ENCODE data around the gene KCNK18.

DNA sequence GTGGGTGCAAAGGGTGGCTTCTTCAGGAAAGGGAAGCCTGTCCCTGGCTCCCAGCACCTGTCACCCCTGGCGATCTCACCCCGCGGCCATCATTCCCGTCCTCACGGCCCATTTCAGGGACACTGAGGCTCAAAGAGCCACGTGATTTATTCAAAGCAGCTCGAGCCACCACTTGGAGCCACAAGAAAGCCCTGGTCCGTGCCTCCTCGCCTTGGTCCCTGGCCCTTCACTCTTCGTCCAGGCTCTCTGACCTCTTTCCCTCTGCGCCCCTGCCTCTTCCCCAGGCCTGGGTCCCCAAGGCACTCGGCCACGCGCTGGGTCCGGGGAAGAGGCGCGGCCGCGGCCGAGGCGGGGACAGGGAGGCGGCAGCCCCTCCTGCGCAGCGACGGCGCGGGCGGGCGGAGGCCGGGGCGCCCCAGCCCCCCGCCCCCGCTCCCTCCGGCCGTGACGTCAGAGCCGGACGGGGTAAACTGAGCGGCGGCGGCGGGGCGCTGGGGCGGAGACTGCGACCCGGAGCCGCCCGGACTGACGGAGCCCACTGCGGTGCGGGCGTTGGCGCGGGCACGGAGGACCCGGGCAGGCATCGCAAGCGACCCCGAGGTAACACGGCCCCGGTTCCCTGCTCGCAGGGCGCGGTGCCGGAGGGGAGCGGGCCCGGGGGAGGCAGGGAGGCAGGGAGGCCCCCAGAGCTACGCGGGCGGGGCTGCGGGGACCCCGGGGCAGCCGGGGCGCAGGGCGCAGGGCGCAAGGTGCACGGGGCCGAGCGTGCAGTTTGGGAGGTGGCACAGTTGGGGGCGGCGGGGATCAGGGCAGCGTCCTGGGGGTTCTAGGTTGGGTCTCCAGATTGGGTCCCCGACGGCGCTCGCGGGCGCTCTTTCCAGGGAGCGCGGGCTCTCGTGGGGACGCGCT lies 43.6 kb downstream of the KCNK18 start, which contains the start of gene SLC18A2:
- TF ChIP-seq, protein P1, sequence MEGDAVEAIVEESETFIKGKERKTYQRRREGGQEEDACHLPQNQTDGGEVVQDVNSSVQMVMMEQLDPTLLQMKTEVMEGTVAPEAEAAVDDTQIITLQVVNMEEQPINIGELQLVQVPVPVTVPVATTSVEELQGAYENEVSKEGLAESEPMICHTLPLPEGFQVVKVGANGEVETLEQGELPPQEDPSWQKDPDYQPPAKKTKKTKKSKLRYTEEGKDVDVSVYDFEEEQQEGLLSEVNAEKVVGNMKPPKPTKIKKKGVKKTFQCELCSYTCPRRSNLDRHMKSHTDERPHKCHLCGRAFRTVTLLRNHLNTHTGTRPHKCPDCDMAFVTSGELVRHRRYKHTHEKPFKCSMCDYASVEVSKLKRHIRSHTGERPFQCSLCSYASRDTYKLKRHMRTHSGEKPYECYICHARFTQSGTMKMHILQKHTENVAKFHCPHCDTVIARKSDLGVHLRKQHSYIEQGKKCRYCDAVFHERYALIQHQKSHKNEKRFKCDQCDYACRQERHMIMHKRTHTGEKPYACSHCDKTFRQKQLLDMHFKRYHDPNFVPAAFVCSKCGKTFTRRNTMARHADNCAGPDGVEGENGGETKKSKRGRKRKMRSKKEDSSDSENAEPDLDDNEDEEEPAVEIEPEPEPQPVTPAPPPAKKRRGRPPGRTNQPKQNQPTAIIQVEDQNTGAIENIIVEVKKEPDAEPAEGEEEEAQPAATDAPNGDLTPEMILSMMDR (IDR thresholded peaks at IDR 0.05) = no peak
- TF ChIP-seq POLR2A (IDR thresholded peaks at IDR 0.05) = no peak

All from body of pancreas (tissue), 4 donors.